Endothelial cell of umbilical vein (primary cell): ENCODE results near the gene MACROD2.

Experiments used
- CTCF ChIP-seq, 2 donors: IDR thresholded peaks; 1 replicate in 1 of 2; 2 replicates in 1 of 2; pipeline ENCODE4 v1.5.1; 2011; ENCODE audit warnings: low read length in 2 of 2, mild to moderate bottlenecking in 2 of 2, moderate library complexity in 2 of 2, control low read depth in 1 of 2, inconsistent platforms in 1 of 2, low read depth in 1 of 2; ENCODE audit not compliant: insufficient read depth in 1 of 2; ENCODE audit errors: extremely low read depth in 1 of 2
- EZH2 ChIP-seq: IDR thresholded peaks from 2 replicates; pipeline ENCODE4 v1.6.1; 2012; ENCODE audit warnings: borderline replicate concordance, low read depth, mild to moderate bottlenecking, moderate library complexity, low read length, inconsistent platforms; ENCODE audit not compliant: severe bottlenecking
- FOS ChIP-seq: IDR thresholded peaks from 2 replicates; pipeline ENCODE4 v1.6.1; 2011; ENCODE audit warnings: mild to moderate bottlenecking, low read length, moderate library complexity, borderline replicate concordance; ENCODE audit not compliant: insufficient read depth
- GATA2 ChIP-seq: IDR thresholded peaks from 2 replicates; pipeline ENCODE4 v1.7.0; 2011; ENCODE audit warnings: low read depth, mild to moderate bottlenecking, moderate library complexity, mixed read lengths, low read length; ENCODE audit not compliant: insufficient read length, insufficient read depth
- JUN ChIP-seq: IDR thresholded peaks from 2 replicates; pipeline ENCODE4 v1.6.1; 2011; ENCODE audit warnings: borderline replicate concordance, low read depth; ENCODE audit not compliant: insufficient read length, insufficient read depth
- MAX ChIP-seq: IDR thresholded peaks from 2 replicates; pipeline ENCODE4 v1.6.1; 2011; ENCODE audit not compliant: insufficient read depth, insufficient read length
- MYC ChIP-seq: IDR thresholded peaks from one replicate; pipeline ENCODE4 v1.6.1; 2011; ENCODE audit warnings: mild to moderate bottlenecking, low read depth, low read length
- POLR2A ChIP-seq: IDR thresholded peaks from 2 replicates; pipeline ENCODE4 v1.6.1; 2012; ENCODE audit warnings: low read depth, mild to moderate bottlenecking, control low read depth, low read length
- POLR2AphosphoS5 ChIP-seq: IDR thresholded peaks from 2 replicates; pipeline ENCODE4 v1.6.1; 2012; ENCODE audit warnings: low read depth, mild to moderate bottlenecking, control low read depth, low read length, moderate library complexity; ENCODE audit not compliant: insufficient read depth

DNA sequence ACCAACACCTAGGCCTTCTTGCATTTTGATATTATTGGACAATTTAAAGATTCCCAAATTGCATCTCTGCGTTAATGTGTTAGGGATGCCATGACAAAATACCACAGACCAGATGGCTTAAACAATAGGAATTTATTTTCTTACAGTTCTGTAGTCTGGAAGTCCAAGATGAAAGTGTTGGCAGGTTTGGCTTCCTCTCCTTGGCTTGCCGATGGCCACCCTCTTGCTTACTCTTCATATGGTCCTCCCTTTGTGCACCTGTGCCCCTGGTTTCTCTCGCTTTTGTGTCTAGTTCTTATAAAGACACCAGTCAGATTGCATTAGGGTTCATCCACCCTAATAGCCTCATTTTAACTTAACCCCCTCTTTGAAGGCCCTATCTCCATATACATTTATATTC is 1184.5 kb downstream of the MACROD2 start:
- TF ChIP-seq CTCF (IDR thresholded peaks at IDR 0.05; ENCODE audit: extremely low read depth in 1 of 2, insufficient read depth in 1 of 2, low read depth in 1 of 2, low read length in 2 of 2) (no peak), EZH2 (no peak), POLR2A (no peak), POLR2AphosphoS5 (no peak), MAX (no peak), JUN (no peak), MYC (no peak), FOS (no peak), GATA2 (no peak)
